GM20000 (cell line): ENCODE results near the gene WASL.
"Not testable (repeated sequence)": the region's sequence is repeated elsewhere in the genome, so short reads cannot be mapped to it uniquely, and the experiment has no call there.

Experiments used
- DNase-seq: peaks from one replicate; pipeline ENCODE4 v3.0.0; 2012; ENCODE audit warnings: low spot score
- CTCF ChIP-seq: IDR thresholded peaks from 2 replicates; pipeline ENCODE4 v1.5.1; 2012; ENCODE audit warnings: mild to moderate bottlenecking, control low read depth; ENCODE audit errors: extremely low read depth, missing control alignments

WASL gene

GRCh38 chr7:123729218-123729578, 19.6 kb downstream of the WASL start:
- TF ChIP-seq CTCF, result no peak
- DNase-seq, result no peak

DNA sequence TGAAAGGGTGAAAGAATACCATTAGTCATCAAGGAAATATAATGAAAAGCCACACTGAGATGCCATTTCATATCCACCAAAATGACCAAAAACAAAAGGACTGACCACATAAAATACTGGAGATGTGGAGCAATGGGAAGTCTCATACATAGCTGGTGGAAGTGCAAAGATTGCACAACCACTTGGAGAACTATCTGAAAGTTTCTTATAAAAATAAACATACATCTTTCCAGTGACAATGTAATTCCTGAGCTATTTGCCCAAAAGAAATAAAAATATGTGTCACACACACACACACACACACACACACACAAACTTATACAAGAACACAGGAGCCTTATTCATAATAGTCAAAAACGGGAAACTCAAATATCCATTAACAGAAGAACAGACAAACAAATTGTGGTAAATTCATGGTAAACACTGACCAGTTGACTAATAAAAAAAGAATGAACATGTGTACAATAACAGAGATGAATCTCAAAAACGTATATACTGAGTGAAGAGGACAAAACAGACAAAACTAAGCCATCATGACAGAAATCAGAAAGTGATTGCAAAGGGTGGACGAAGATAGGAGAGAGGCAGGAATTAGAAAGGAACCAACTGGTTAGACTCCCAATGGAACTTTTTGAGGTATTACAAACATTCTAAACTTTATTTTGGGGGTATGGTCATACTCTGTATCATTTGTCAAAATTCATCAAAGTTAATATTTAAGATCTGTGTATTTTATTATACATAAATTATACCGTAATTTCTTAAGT, 21.5 kb downstream of the WASL start:
- DNase-seq, result no peak
- no peak for TF ChIP-seq CTCF

DNA sequence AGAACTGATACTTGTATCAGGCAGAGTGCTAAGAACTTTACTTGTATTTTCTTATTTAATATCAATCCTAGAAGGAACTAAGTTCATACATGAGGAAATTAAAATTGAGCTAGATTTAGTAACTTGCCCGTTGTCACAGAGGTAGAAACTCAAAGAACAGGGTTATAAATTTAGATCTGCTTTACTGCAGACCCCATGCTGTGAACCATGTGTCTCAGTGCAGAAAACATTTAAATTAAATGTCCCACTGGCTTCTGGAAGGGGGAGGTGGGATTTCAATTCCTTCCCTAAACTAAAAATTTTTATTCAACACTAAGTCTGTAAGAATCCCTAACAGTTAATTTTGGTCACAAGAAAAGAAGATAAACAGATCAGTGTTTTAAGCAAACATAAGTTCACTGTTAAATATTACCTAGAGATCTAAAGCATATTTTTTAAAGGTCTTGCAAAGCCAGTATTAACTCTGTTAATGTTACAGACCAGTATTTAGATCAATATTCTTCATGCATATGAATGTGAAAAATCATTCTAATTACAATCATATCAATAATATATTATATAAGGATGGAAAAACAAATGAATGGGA, 23.1 kb downstream of the WASL start:
- TF ChIP-seq CTCF, result no peak
- no peak for DNase-seq

DNA sequence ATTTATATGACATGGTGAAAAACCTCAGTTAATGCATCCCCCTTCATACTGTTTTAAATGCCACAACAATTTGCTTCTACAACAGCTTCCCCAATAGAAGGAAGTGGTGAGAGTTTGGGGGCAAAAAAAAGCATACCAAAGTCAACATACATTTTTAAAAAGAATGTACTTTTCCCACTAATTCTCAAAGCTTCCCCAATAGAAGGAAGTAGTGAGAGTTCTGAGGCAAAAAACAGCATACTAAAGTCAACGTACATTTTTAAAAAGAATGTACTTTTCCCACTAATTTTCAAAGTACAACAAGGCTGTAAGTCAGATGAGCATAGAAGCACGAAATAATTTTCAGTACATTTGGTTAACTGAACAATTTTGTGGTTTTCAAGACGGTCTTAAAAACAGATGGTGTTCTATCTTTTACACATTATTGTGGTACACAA, 24.0 kb downstream of the WASL start:
- DNase-seq, result no peak

DNA sequence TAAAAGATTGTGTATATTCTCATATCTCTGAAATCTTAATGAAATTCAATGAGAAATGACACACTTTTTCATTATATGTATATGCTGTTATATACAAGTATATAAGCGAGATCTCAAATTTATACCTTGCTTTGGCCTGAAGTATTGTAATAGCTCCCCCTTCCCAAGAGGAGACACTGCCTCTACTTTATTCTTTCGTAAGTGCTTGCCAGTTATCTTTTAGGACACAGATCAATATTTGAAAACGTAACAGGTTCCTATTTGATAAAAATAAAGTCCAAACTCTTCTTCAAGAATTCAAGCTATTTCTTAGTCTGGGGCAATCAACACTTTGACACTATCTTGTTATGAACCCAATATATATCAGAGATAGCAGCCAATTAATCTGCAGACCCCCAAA, 24.9 kb downstream of the WASL start:
- DNase-seq, result no peak
- no peak for TF ChIP-seq CTCF

More for the DNA sequence above, 24.0 kb downstream of the WASL start:
- no peak for TF ChIP-seq CTCF

GRCh38 chr7:123720527-123720926, 28.3 kb downstream of the WASL start:
- DNase-seq, result not testable (repeated sequence)

- TF ChIP-seq CTCF, result no peak
- DNase-seq, result no peak
Measured at GRCh38 chr7:123719197-123719721, 29.5 kb downstream of the WASL start.
